DOHH2 (cell line): ENCODE measurements around the gene LRP4.

ENCODE experiments used
- H3F3A ChIP-seq: fragments of 200-600 bp; sonication (generic), shearing (Covaris generic); 2 replicates; pipeline ENCODE4 v1.6.0; 2016; ENCODE audit warnings: antibody characterized with exemption, mild to moderate bottlenecking; ENCODE audit not compliant: control insufficient read depth, insufficient read depth
- H3K27ac ChIP-seq: fragments of 200-600 bp; sonication (generic); 2 replicates; pipeline ENCODE4 v1.5.1; 2014; ENCODE audit warnings: low read depth, mild to moderate bottlenecking, low read length, moderate library complexity
- H3K27me3 ChIP-seq: fragments of 200-600 bp; sonication (generic); 2 replicates; pipeline ENCODE4 v1.6.1; 2014; ENCODE audit warnings: mild to moderate bottlenecking, low read length, mixed read lengths; ENCODE audit not compliant: control insufficient read depth
- H3K36me3 ChIP-seq: fragments of 200-600 bp; sonication (generic); 2 replicates; pipeline ENCODE4 v1.6.1; 2014; ENCODE audit warnings: mild to moderate bottlenecking, low read length, moderate library complexity, mixed read lengths; ENCODE audit not compliant: control insufficient read depth
- H3K4me1 ChIP-seq: fragments of 200-600 bp; sonication (generic); 2 replicates; pipeline ENCODE4 v1.6.1; 2014; ENCODE audit warnings: mild to moderate bottlenecking, low read length, mixed read lengths; ENCODE audit not compliant: control insufficient read depth
- H3K4me2 ChIP-seq: fragments of 200-600 bp; sonication (generic); 2 replicates; pipeline ENCODE4 v1.6.0; 2014; ENCODE audit warnings: mild to moderate bottlenecking, low read length, moderate library complexity
- H3K4me3 ChIP-seq: fragments of 200-600 bp; sonication (generic); 2 replicates; pipeline ENCODE4 v1.5.1; 2014; ENCODE audit warnings: mild to moderate bottlenecking, low read length, mixed read lengths
- H3K79me2 ChIP-seq: fragments of 200-600 bp; sonication (generic); 2 replicates; pipeline ENCODE4 v1.6.1; 2014; ENCODE audit warnings: mild to moderate bottlenecking, low read length, mixed read lengths; ENCODE audit not compliant: control insufficient read depth
- H3K9me2 ChIP-seq: fragments of 200-600 bp; sonication (generic); replicated peaks from 2 replicates; pipeline ENCODE4 v1.6.1; 2014; ENCODE audit warnings: mild to moderate bottlenecking, low read length, mixed read lengths; ENCODE audit not compliant: control insufficient read depth
- H3K9me3 ChIP-seq: fragments of 200-600 bp; sonication (generic); 2 replicates; pipeline ENCODE4 v1.6.1; 2014; ENCODE audit warnings: antibody characterized with exemption, low read length, mixed read lengths; ENCODE audit not compliant: control insufficient read depth, insufficient read depth
- H4K20me1 ChIP-seq: fragments of 200-600 bp; sonication (generic); 2 replicates; pipeline ENCODE4 v1.6.0; 2014; ENCODE audit warnings: low read depth, mild to moderate bottlenecking, antibody characterized with exemption, low read length, moderate library complexity; ENCODE audit not compliant: control insufficient read depth, insufficient read depth
- CTCF ChIP-seq: fragments of 200-600 bp; sonication (generic); IDR thresholded peaks from one replicate; pipeline ENCODE4 v1.5.1; 2014; ENCODE audit warnings: antibody characterized with exemption, mild to moderate bottlenecking, low read depth, low read length; ENCODE audit not compliant: poor library complexity, severe bottlenecking
- EZH2phosphoT487 ChIP-seq: fragments of 200-600 bp; sonication (generic); IDR thresholded peaks from 2 replicates; pipeline ENCODE4 v1.6.1; 2017; ENCODE audit warnings: borderline replicate concordance, mild to moderate bottlenecking, antibody characterized with exemption, low read length, moderate library complexity, mixed read lengths

Gene LRP4

GRCh38 chr11:46868912-46869311, 49.4 kb downstream of the LRP4 start:
- Histone ChIP-seq H3K4me2 (no peak overlapping the region), H3K79me2 (no peaks in the 10 kb centered on the region), H3K27ac (no peak overlapping the region), H3F3A (no peaks in the 10 kb centered on the region), H3K9me2 (no peaks in the 10 kb centered on the region), H3K4me3 (no peak overlapping the region), H4K20me1 (no peaks in the 10 kb centered on the region), H3K4me1 (no peaks in the 10 kb centered on the region), H3K27me3 (no peaks in the 10 kb centered on the region), H3K9me3 (no peaks in the 10 kb centered on the region), H3K36me3 (peaks cover 24% of the 10 kb centered on the region)
- TF ChIP-seq EZH2phosphoT487 (no peak), CTCF (no peak)

GRCh38 chr11:46865340-46865739, 53.0 kb downstream of the LRP4 start:
- TF ChIP-seq CTCF (no peak), EZH2phosphoT487 (no peak)
- Histone ChIP-seq H3K9me2 (no peaks in the 10 kb centered on the region), H3K4me3 (no peak overlapping the region), H3K79me2 (no peaks in the 10 kb centered on the region), H3K4me1 (peaks cover 7% of the 10 kb centered on the region), H3K36me3 (peaks cover 29% of the 10 kb centered on the region), H3F3A (no peaks in the 10 kb centered on the region), H4K20me1 (no peaks in the 10 kb centered on the region), H3K9me3 (no peaks in the 10 kb centered on the region), H3K27ac (no peak overlapping the region), H3K27me3 (no peaks in the 10 kb centered on the region), H3K4me2 (no peak overlapping the region)

DNA sequence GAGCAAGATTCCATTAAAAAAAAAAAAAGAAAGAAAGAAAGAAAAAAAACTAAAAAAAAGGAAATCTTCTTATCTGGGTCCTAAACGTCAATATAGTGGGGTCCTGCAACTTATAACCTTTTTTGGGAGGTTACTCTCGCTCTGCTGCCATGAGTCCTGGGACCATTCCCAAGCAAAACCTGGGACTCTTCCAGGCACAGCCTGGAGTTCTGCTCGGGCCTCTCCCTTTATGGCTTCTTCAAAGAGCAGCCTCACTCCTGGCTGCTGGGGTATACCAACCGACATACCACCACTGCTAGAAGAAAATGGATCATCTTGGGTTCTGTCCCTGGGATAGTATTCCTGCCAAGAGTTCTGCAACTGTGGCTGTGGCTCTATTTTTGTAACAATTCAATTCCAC, 58.1 kb downstream of the LRP4 start:
- Histone ChIP-seq H3K4me2 (no peak overlapping the region), H3K79me2 (no peaks in the 10 kb centered on the region), H3K36me3 (peaks cover 25% of the 10 kb centered on the region), H3K9me3 (no peaks in the 10 kb centered on the region), H3K4me3 (no peak overlapping the region), H3F3A (no peaks in the 10 kb centered on the region), H3K27me3 (no peaks in the 10 kb centered on the region), H3K9me2 (no peaks in the 10 kb centered on the region), H4K20me1 (no peaks in the 10 kb centered on the region), H3K4me1 (peaks cover 7% of the 10 kb centered on the region), H3K27ac (no peak overlapping the region)
- TF ChIP-seq EZH2phosphoT487 (no peak), CTCF (no peak)
